HepG2 (cell line): Measurements from ENCODE around the gene PAX7. TPM values are rescaled to one million over a fixed set of nuclear protein-coding genes. Genes with fewer than 3 reads are reported as not detected.

Experiments
- ATAC-seq: fragments of 200-7000 bp; cut with Tn5 transposase; 3 replicates; pipeline ENCODE4 v1.9.1; 2020; ENCODE audit warnings: mild to moderate bottlenecking, moderate library complexity
- BruUV-seq: library from RNA; stranded (reverse); fragments of 400-500 nt; replicated peaks from 2 replicates; lab custom pipeline; 2021; lab: Mats Ljungman, UMichigan
- CTCF ChIA-PET: fragments of 300-600 bp; formaldehyde crosslinking; extraction: SDS; loops from one replicate; lab custom pipeline; 2021; ENCODE audit warnings: low total read pairs, inconsistent platforms, low intra/inter-chr PET ratio; lab: Yijun Ruan, JAX
- POLR2A ChIA-PET: fragments of 350-600 bp; sonication (Branson Sonifier 250); formaldehyde crosslinking; loops from one replicate; lab custom pipeline; 2020; ENCODE audit warnings: antibody characterized with exemption, inconsistent platforms; lab: Yijun Ruan, JAX
- DNase-seq: peaks from one replicate; pipeline ENCODE4 v3.0.0-alpha.2; 2015; ENCODE audit warnings: low spot score
- FAIRE-seq: peaks from 3 replicates; lab custom pipeline; 2011; peaks lifted over from hg19 to GRCh38; lab: Jason Lieb, UNC
- H2AFZ ChIP-seq: one replicate; pipeline ENCODE4 v1.6.1; 2011; ENCODE audit warnings: low read length, inconsistent platforms
- H3K27ac ChIP-seq: fragments of 300-600 bp; 3 replicates; pipeline ENCODE4 v1.8.0; 2011; ENCODE audit warnings: mixed run types, mild to moderate bottlenecking, mixed read lengths, low read length, inconsistent platforms; ENCODE audit not compliant: insufficient read depth; ENCODE audit errors: extremely low read length
- H3K27me3 ChIP-seq, 2 experiments: fragments of 200-600 bp in 1 of 2; 2 replicates in 1 of 2; 3 replicates in 1 of 2; pipeline versions ENCODE4 v1.6.0 to v1.8.0; 2011; ENCODE audit warnings: low read length in 2 of 2, mild to moderate bottlenecking in 2 of 2, moderate library complexity in 2 of 2, inconsistent platforms in 1 of 2; ENCODE audit not compliant: insufficient read depth in 2 of 2, control insufficient read depth in 1 of 2
- H3K36me3 ChIP-seq, 2 experiments: fragments of 200-600 bp in 1 of 2; replicated peaks in 1 of 2; 2 replicates in 1 of 2; 3 replicates in 1 of 2; pipeline versions ENCODE4 v1.5.1 to v1.8.0; 2011; ENCODE audit warnings: low read length in 2 of 2, inconsistent platforms in 1 of 2; ENCODE audit not compliant: insufficient read depth in 2 of 2, control insufficient read depth in 1 of 2
- H3K4me1 ChIP-seq: 2 replicates; pipeline ENCODE4 v1.5.1; 2012; ENCODE audit warnings: low read length, inconsistent platforms; ENCODE audit not compliant: insufficient read depth
- H3K4me2 ChIP-seq: 2 replicates; pipeline ENCODE4 v1.6.0; 2011; ENCODE audit warnings: low read depth, low read length, inconsistent platforms
- H3K4me3 ChIP-seq, 3 experiments: fragments of 200-600 bp in 1 of 3; sonication (generic), shearing (Covaris generic) in 1 of 3; replicated peaks in 1 of 3; 2 replicates each; pipeline ENCODE4 v1.5.1; 2011 to 2016; ENCODE audit warnings: low read length in 3 of 3, inconsistent platforms in 2 of 3, low read depth in 2 of 3, mild to moderate bottlenecking in 2 of 3, control low read depth in 1 of 3, mixed read lengths in 1 of 3; ENCODE audit not compliant: insufficient read depth in 1 of 3
- H3K79me2 ChIP-seq: one replicate; pipeline ENCODE4 v1.6.1; 2011; ENCODE audit warnings: low read length, inconsistent platforms; ENCODE audit not compliant: insufficient read depth
- H3K9ac ChIP-seq: 2 replicates; pipeline ENCODE4 v1.6.0; 2011; ENCODE audit warnings: mild to moderate bottlenecking, low read depth, low read length, inconsistent platforms; ENCODE audit not compliant: insufficient read depth
- H3K9me3 ChIP-seq: 2 replicates; pipeline ENCODE4 v1.5.1; 2012; ENCODE audit warnings: mild to moderate bottlenecking, low read length
- H4K20me1 ChIP-seq: 2 replicates; pipeline ENCODE4 v1.6.0; 2011; ENCODE audit warnings: inconsistent platforms, mild to moderate bottlenecking, low read length, moderate library complexity; ENCODE audit not compliant: insufficient read depth
- FOSL2 ChIP-seq: sonication (generic); formaldehyde crosslinking; IDR thresholded peaks from 2 replicates; pipeline ENCODE4 v1.4.0; 2020; ENCODE audit warnings: missing genetic modification reagents
- GLI4 ChIP-seq: sonication (generic); formaldehyde crosslinking; IDR thresholded peaks from 2 replicates; pipeline ENCODE4 v1.5.1; 2020; ENCODE audit warnings: missing genetic modification reagents, mild to moderate bottlenecking, moderate library complexity, borderline replicate concordance
- HOXA5 ChIP-seq: sonication (generic); formaldehyde crosslinking; IDR thresholded peaks from 2 replicates; pipeline ENCODE4 v1.4.0; 2020; ENCODE audit warnings: missing genetic modification reagents
- HOXA9 ChIP-seq: sonication (generic); formaldehyde crosslinking; IDR thresholded peaks from 2 replicates; pipeline ENCODE4 v1.8.1; 2022; ENCODE audit warnings: missing genetic modification reagents, mild to moderate bottlenecking, moderate library complexity, borderline replicate concordance
- MEIS2 ChIP-seq: sonication (generic); formaldehyde crosslinking; IDR thresholded peaks from 2 replicates; pipeline ENCODE4 v1.9.0; 2021; ENCODE audit warnings: mild to moderate bottlenecking, missing genetic modification reagents
- PHF5A ChIP-seq: IDR thresholded peaks from one replicate; pipeline ENCODE4 v1.6.1; 2018; ENCODE audit warnings: low read depth, missing genetic modification reagents; ENCODE audit not compliant: unreplicated experiment
- SMAD1 ChIP-seq: sonication (generic); formaldehyde crosslinking; IDR thresholded peaks from 2 replicates; pipeline ENCODE4 v1.4.0; 2020; ENCODE audit warnings: missing genetic modification reagents, low read depth, mild to moderate bottlenecking, borderline replicate concordance
- TOE1 ChIP-seq: sonication (generic); formaldehyde crosslinking; IDR thresholded peaks from 2 replicates; pipeline ENCODE4 v1.4.0; 2020; ENCODE audit warnings: mild to moderate bottlenecking, missing genetic modification reagents
- ZBTB8A ChIP-seq: sonication (generic); formaldehyde crosslinking; IDR thresholded peaks from 2 replicates; pipeline ENCODE4 v1.4.0; 2020; ENCODE audit warnings: mild to moderate bottlenecking, low read depth, missing genetic modification reagents, borderline replicate concordance
- ZFAT ChIP-seq: sonication (generic); formaldehyde crosslinking; conservative IDR thresholded peaks from 2 replicates; pipeline ENCODE4 v1.8.1; 2023; ENCODE audit warnings: missing genetic modification reagents, inconsistent platforms
- ZFP41 ChIP-seq: sonication (generic); formaldehyde crosslinking; IDR thresholded peaks from 2 replicates; pipeline ENCODE4 v1.4.0; 2020; ENCODE audit warnings: mild to moderate bottlenecking, missing genetic modification reagents, borderline replicate concordance
- ZNF136 ChIP-seq: sonication (generic); formaldehyde crosslinking; IDR thresholded peaks from 2 replicates; pipeline ENCODE4 v1.8.1; 2022; ENCODE audit warnings: low read depth, mild to moderate bottlenecking, moderate library complexity, missing genetic modification reagents
- ZNF543 ChIP-seq: sonication (generic); formaldehyde crosslinking; IDR thresholded peaks from 2 replicates; pipeline ENCODE4 v1.4.0; 2020; ENCODE audit warnings: mild to moderate bottlenecking, missing genetic modification reagents
- WGBS: methylation state at CpG from one replicate; pipeline ENCODE4 v1.1.6; 2017; ENCODE audit warnings: low lambda C conversion rate; 5-methylcytosine and 5-hydroxymethylcytosine counted together
- in situ Hi-C: cut with HindIII; loops from 2 replicates; pipeline ENCODE4 v1.10.0; 2017; ENCODE audit warnings: low pct_unique_long_range_greater_than_20kb; ENCODE audit not compliant: extremely low pct_ligation_motif_present
- intact Hi-C: fragments of 100-400 bp; cut with micrococcal nuclease; formaldehyde crosslinking; loops from one replicate; pipeline ENCODE4 v1.10.0; 2022; ENCODE audit not compliant: unreplicated experiment
- polyA plus RNA-seq, 8 experiments: library from polyadenylated mRNA; depleted of rRNA in 3 of 8; stranded (reverse) in 7 of 8; unstranded in 1 of 8; fragments of >200 nt; fragmentation: Illumina TruSeq in 4 of 8; extraction: Trizol in 4 of 8; gene quantifications; 2 replicates each; pipeline versions ENCODE4 v1.2.1 to v1.2.3, GENCODE V29; 2011 to 2016; ENCODE audit warnings: low read depth in 4 of 8, missing spikeins in 1 of 8, mixed read lengths in 1 of 8; ENCODE audit not compliant: insufficient read depth in 1 of 8
- total RNA-seq, 5 experiments: library from RNA; depleted of rRNA; stranded (reverse); fragments of >200 nt; fragmentation: Illumina TruSeq; extraction: Trizol; gene quantifications; 2 replicates each; pipeline ENCODE4 v1.2.3, GENCODE V29; 2016; ENCODE audit warnings: low read depth in 1 of 5
- TF ChIP-seq, protein P1 (sequence below): sonication (generic); formaldehyde crosslinking; IDR thresholded peaks from 2 replicates; pipeline ENCODE4 v1.5.1; 2020; ENCODE audit warnings: missing genetic modification reagents, mild to moderate bottlenecking, borderline replicate concordance
- TF ChIP-seq, protein P2 (sequence below): IDR thresholded peaks from 2 replicates; pipeline ENCODE4 v1.6.1; 2016; ENCODE audit warnings: control low read depth
- TF ChIP-seq, protein P3 (sequence below): IDR thresholded peaks from 2 replicates; pipeline ENCODE4 v1.6.1; 2016; ENCODE audit warnings: mild to moderate bottlenecking, missing biosample characterization, missing genetic modification reagents

Gene PAX7
- total and polyA plus RNA-seq, 2 of the 13 experiments (the other 11 are each of a cell fraction or from before 2014, with no cell fraction given), result not detected

DNA sequence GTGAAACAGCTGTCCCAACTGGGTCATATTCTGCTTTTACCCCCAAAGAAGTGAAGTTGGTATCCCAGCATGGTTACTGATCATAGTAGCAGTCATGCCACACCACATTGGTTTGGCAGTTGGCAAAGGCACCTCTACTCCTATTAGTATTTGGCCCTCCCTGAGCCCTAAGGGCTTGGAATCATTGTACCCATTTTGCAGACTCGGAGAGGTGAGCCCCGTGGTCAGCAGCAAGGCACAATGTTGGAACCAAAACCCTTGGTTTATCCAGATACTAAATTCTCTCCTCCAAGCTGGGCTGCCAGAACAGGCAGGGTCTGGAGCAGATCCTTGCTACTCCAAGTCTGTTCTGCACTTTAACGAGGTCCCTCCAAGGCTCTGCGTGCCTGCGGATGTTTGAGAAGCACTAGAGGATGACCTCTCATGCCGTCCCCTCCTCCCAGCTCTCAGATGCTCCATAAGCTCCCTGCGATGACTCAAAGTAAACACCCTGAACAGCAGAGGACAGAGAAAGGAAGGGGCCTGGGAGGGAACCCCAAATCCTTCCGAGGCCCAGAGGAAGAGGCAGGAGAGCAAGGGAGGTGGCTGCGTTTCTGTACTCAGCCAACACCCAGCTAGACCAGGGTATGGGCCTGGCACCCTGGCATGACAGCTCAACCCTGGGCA is 89.3 kb downstream of the PAX7 start:
- H3K27ac ChIP-seq, result no peak overlapping the region
- no peaks in the 10 kb centered on the region for H3K4me1 ChIP-seq
- DNase-seq (no peak), FAIRE-seq (no peak), ATAC-seq (no peak)
- intact Hi-C loops, result no loop called here
- ChIA-PET CTCF (no interaction called here), POLR2A (no interaction called here)
- no peaks in the 10 kb centered on the region for H3K36me3 ChIP-seq
- no peak overlapping the region for H3K4me3 ChIP-seq
- no peak overlapping the region for H3K4me2 ChIP-seq
- BruUV-seq, result no TSS peak
- TF ChIP-seq ZFAT (no peak), ZBTB8A (no peak), FOSL2 (CRISPR knock-in tag) (peak; percentile 63; the same call in 1 of the 2 replicates)
- TF ChIP-seq, protein P1, sequence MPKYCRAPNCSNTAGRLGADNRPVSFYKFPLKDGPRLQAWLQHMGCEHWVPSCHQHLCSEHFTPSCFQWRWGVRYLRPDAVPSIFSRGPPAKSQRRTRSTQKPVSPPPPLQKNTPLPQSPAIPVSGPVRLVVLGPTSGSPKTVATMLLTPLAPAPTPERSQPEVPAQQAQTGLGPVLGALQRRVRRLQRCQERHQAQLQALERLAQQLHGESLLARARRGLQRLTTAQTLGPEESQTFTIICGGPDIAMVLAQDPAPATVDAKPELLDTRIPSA (CRISPR knock-in tag), result no peak
- no peaks in the 10 kb centered on the region for H3K79me2 ChIP-seq
- no peak overlapping the region for H2AFZ ChIP-seq
- WGBS, result 3% methylated on average over 6 of the region's 9 CpGs
- in situ Hi-C loops, result no loop called here
- H4K20me1 ChIP-seq, result no peaks in the 10 kb centered on the region
- no peak overlapping the region for H3K9ac ChIP-seq
- H3K27me3 ChIP-seq, result peaks cover 7 to 96% of the 10 kb centered on the region in 2 experiments
- H3K9me3 ChIP-seq, result no peaks in the 10 kb centered on the region

DNA sequence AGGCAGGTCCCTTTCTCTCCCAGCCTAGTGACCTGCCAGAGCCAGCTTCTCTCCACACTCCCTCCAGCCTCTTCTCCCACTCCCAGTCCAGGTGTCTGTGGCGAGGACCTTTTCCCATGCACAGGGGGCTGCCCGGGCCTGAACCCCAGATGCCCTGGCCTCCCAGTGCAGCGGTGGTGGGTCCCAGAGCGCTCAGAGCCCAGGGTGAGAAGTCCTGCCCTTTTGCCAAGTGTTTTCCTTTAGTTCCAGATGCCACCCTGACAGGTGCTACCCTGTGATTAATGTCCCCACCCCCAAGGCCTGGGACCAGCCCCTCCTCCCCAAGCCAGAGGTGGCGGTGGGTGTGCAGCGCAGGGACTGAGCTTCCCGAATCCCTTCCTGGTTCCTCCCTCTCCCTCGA is 90.4 kb downstream of the PAX7 start:
- Histone ChIP-seq H3K9me3 (no peaks in the 10 kb centered on the region), H4K20me1 (no peaks in the 10 kb centered on the region), H3K4me1 (no peaks in the 10 kb centered on the region), H3K36me3 (no peaks in the 10 kb centered on the region), H2AFZ (no peak overlapping the region), H3K27ac (no peak overlapping the region), H3K27me3 (peaks cover 4 to 94% of the 10 kb centered on the region in 2 experiments), H3K4me3 (no peak overlapping the region), H3K4me2 (no peak overlapping the region), H3K79me2 (no peaks in the 10 kb centered on the region), H3K9ac (no peak overlapping the region)
- intact Hi-C loops (no loop called here), in situ Hi-C loops (no loop called here)
- no peak for ATAC-seq
- ChIA-PET POLR2A (no interaction called here), CTCF (no interaction called here)
- BruUV-seq, result no TSS peak
- no peak for DNase-seq
- 13% methylated on average over 7 of the region's 8 CpGs for WGBS
- no peak for FAIRE-seq
- TF ChIP-seq TOE1 (CRISPR knock-in tag) (no peak), HOXA9 (CRISPR knock-in tag) (no peak), SMAD1 (CRISPR knock-in tag) (no peak), PHF5A (CRISPR knock-in tag) (no peak), ZNF136 (no peak), MEIS2 (no peak), ZNF543 (CRISPR knock-in tag) (no peak), GLI4 (no peak), HOXA5 (CRISPR knock-in tag) (no peak), ZFP41 (no peak)
- TF ChIP-seq, protein P2, sequence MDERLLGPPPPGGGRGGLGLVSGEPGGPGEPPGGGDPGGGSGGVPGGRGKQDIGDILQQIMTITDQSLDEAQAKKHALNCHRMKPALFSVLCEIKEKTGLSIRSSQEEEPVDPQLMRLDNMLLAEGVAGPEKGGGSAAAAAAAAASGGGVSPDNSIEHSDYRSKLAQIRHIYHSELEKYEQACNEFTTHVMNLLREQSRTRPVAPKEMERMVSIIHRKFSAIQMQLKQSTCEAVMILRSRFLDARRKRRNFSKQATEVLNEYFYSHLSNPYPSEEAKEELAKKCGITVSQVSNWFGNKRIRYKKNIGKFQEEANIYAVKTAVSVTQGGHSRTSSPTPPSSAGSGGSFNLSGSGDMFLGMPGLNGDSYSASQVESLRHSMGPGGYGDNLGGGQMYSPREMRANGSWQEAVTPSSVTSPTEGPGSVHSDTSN, result no peak
- TF ChIP-seq, protein P3, sequence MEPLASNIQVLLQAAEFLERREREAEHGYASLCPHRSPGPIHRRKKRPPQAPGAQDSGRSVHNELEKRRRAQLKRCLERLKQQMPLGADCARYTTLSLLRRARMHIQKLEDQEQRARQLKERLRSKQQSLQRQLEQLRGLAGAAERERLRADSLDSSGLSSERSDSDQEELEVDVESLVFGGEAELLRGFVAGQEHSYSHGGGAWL (CRISPR knock-in tag), result no peak
